NCI-H128 (cell line): ENCODE data around the gene CEP89.
"Not testable (repeated sequence)": the region's sequence is repeated elsewhere in the genome, so short reads cannot be mapped to it uniquely, and the experiment has no call there.

Experiments used
- DNase-seq: peaks from one replicate; lab custom pipeline; 2025; ENCODE audit not compliant: unreplicated experiment; lab: John Stamatoyannopoulos, UW

Gene CEP89

GRCh38 chr19:32872391-32872790 is 99.4 kb downstream of the CEP89 start:
- DNase-seq: no peak

GRCh38 chr19:32870981-32871451 is 100.7 kb downstream of the CEP89 start:
- no peak for DNase-seq

- no peak for DNase-seq
Observed at GRCh38 chr19:32869966-32870573, 101.7 kb downstream of the CEP89 start.

- no peak for DNase-seq
Observed at GRCh38 chr19:32869369-32869965, 102.3 kb downstream of the CEP89 start, which contains the start of gene SLC7A9. Gene SLC7A9, minus strand, starts transcription at chr19:32869767. Its CDS starts 1,233 bp downstream, at chr19:32868534.

- DNase-seq: no peak
Observed at GRCh38 chr19:32868206-32868950, 103.4 kb downstream of the CEP89 start.

GRCh38 chr19:32867436-32867835 is 104.3 kb downstream of the CEP89 start:
- not testable (repeated sequence) for DNase-seq

GRCh38 chr19:32866564-32867265 is 105.0 kb downstream of the CEP89 start:
- DNase-seq: no peak

GRCh38 chr19:32866061-32866460 is 105.7 kb downstream of the CEP89 start:
- no peak for DNase-seq

- no peak for DNase-seq
Observed at GRCh38 chr19:32865326-32865725, 106.4 kb downstream of the CEP89 start.

- no peak for DNase-seq
Observed at GRCh38 chr19:32864318-32865007, 107.3 kb downstream of the CEP89 start.

- DNase-seq: no peak
Observed at GRCh38 chr19:32863841-32864240, 107.9 kb downstream of the CEP89 start.

GRCh38 chr19:32863301-32863700 is 108.5 kb downstream of the CEP89 start:
- no peak for DNase-seq

- DNase-seq: no peak
Observed at GRCh38 chr19:32862741-32863140, 109.0 kb downstream of the CEP89 start.

- no peak for DNase-seq
Observed at GRCh38 chr19:32862173-32862572, 109.6 kb downstream of the CEP89 start.

- no peak for DNase-seq
Observed at GRCh38 chr19:32861596-32861995, 110.2 kb downstream of the CEP89 start.

- no peak for DNase-seq
Observed at GRCh38 chr19:32859591-32859990, 112.2 kb downstream of the CEP89 start.

- no peak for DNase-seq
Observed at GRCh38 chr19:32858559-32858958, 113.2 kb downstream of the CEP89 start.

GRCh38 chr19:32858155-32858554 is 113.6 kb downstream of the CEP89 start:
- DNase-seq: no peak

- no peak for DNase-seq
Observed at GRCh38 chr19:32857584-32857983, 114.2 kb downstream of the CEP89 start.

GRCh38 chr19:32856818-32857217 is 114.9 kb downstream of the CEP89 start:
- not testable (repeated sequence) for DNase-seq

GRCh38 chr19:32852216-32852615 is 119.5 kb downstream of the CEP89 start:
- no peak for DNase-seq
